CD4-positive, alpha-beta memory T cell (primary cell): Measurements from ENCODE around the gene PBX3. TPM values are rescaled to one million over a fixed set of nuclear protein-coding genes. Genes with fewer than 3 reads are reported as not detected.

Experiments
- CTCF ChIA-PET: fragments of 350-600 bp; sonication (Branson Sonifier 250); formaldehyde crosslinking; loops from one replicate; lab custom pipeline; 2021; ENCODE audit warnings: inconsistent platforms; ENCODE audit not compliant: partially characterized antibody; lab: Charles Lee
- POLR2A ChIA-PET: fragments of 350-600 bp; sonication (Branson Sonifier 250); formaldehyde crosslinking; loops from one replicate; lab custom pipeline; 2021; ENCODE audit not compliant: partially characterized antibody; lab: Charles Lee
- DNase-seq, 5 donors: peaks; one replicate each; pipeline versions ENCODE4 v3.0.0 to v3.0.0-alpha.2; 2020 to 2022; ENCODE audit warnings: mixed read lengths in 1 of 5
- H3K27ac ChIP-seq: one replicate; pipeline ENCODE4 v1.7.0; 2013; ENCODE audit warnings: low read depth, low read length
- H3K27me3 ChIP-seq: 2 replicates; pipeline ENCODE4 v1.7.0; 2013; ENCODE audit warnings: mild to moderate bottlenecking, low read length, moderate library complexity; ENCODE audit not compliant: insufficient read depth
- H3K36me3 ChIP-seq: 2 replicates; pipeline ENCODE4 v1.7.0; 2013; ENCODE audit warnings: mild to moderate bottlenecking, low read length, moderate library complexity; ENCODE audit not compliant: insufficient read depth
- H3K4me1 ChIP-seq: 2 replicates; pipeline ENCODE4 v1.7.0; 2013; ENCODE audit warnings: mild to moderate bottlenecking, low read length, moderate library complexity; ENCODE audit not compliant: insufficient read depth
- H3K4me3 ChIP-seq, 2 donors: one replicate each; pipeline ENCODE4 v1.7.0; 2013; ENCODE audit warnings: low read length in 2 of 2, mild to moderate bottlenecking in 1 of 2
- H3K9me3 ChIP-seq, 2 donors: one replicate each; pipeline ENCODE4 v1.7.0; 2013; ENCODE audit warnings: low read length in 2 of 2, control low read depth in 1 of 2; ENCODE audit not compliant: control insufficient read depth in 1 of 2
- H3K27ac Mint-ChIP-seq, 7 donors: one replicate each; pipeline ENCODE4 v1.8.0; 2020 to 2021; ENCODE audit warnings: mixed read lengths in 7 of 7, mild to moderate bottlenecking in 6 of 7, inconsistent platforms in 3 of 7, moderate library complexity in 3 of 7
- H3K27me3 Mint-ChIP-seq, 2 donors: one replicate each; pipeline ENCODE4 v1.8.0; 2020 to 2021; ENCODE audit warnings: mixed read lengths in 2 of 2
- H3K36me3 Mint-ChIP-seq, 2 donors: one replicate each; pipeline ENCODE4 v1.8.0; 2020 to 2021; ENCODE audit warnings: mixed read lengths in 2 of 2, inconsistent platforms in 1 of 2, mild to moderate bottlenecking in 1 of 2
- H3K4me1 Mint-ChIP-seq, 4 donors: one replicate each; pipeline ENCODE4 v1.8.0; 2020 to 2021; ENCODE audit warnings: mixed read lengths in 4 of 4, mild to moderate bottlenecking in 1 of 4
- H3K4me3 Mint-ChIP-seq, 8 donors: one replicate each; pipeline ENCODE4 v1.8.0; 2020 to 2021; ENCODE audit warnings: mixed read lengths in 8 of 8, mild to moderate bottlenecking in 7 of 8, moderate library complexity in 6 of 8, inconsistent platforms in 3 of 8
- H3K9me3 Mint-ChIP-seq, 8 donors: one replicate each; pipeline ENCODE4 v1.8.0; 2020 to 2021; ENCODE audit warnings: mixed read lengths in 8 of 8, mild to moderate bottlenecking in 5 of 8, inconsistent platforms in 3 of 8, moderate library complexity in 1 of 8
- intact Hi-C: fragments of 100-400 bp; cut with micrococcal nuclease; formaldehyde crosslinking; loops from one replicate; pipeline ENCODE4 v1.15.1; 2023
- polyA plus RNA-seq, 2 donors: library from polyadenylated mRNA; unstranded; fragments of 300-500 nt; fragmentation: Illumina TruSeq; gene quantifications; one replicate each; pipeline ENCODE4 v1.2.3, GENCODE V29; 2021
- total RNA-seq, 2 experiments: library from RNA; stranded (reverse); gene quantifications; one replicate each; pipeline ENCODE4 v1.2.3, GENCODE V29; 2021

The PBX3 gene
- total and polyA plus RNA-seq, 4 experiments from 2014 or later = 2.2 to 17.0 (median 10.4) TPM

DNA sequence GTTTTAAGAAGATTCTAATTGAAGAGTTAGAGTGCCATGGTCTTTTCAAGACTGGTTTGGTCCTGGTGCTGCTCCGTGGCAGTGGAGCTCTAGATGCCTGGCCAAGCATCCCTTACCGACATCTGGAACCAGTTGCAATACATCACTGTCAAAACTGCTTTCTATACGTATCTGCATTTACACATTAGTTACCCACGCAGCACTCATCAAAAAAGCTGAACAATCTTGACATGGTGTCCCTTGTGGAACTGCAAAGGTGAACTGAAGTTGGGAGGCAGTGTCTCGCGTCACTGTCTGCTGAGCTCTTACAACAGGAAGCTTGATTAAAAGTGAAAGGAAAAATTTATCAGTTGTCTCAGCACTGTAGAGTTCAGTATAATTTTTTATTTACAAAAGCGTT is 82.6 kb downstream of the PBX3 start:
- CTCF ChIA-PET = interaction anchor here (1.2 to 1.7 kb wide), 2 partner anchors 9 to 271 kb away, joined by 4 read pairs; no protein-coding TSS in a partner anchor
- Histone ChIP-seq H3K27ac (peak overlapping the region; percentile 40), H3K4me1 (peaks cover 28% of the 10 kb centered on the region)

DNA sequence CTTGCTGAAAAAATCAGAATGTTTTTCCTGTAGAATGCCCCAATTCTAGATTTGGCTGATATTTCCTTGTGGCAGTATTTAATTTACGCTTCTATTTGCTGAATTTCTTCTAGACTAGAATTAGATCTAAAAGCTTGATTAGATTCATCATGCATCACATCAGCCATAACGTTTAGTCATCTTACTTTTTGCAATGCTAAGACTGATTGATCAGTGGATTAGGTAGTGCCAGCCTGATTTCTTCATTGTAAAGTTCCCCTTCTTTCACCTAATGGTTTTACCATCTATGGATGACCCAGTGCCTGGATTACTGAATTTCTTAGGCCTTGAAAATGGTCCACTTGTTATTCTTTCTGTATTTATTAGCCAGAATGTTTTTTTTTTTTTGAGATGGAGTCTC is 83.9 kb downstream of the PBX3 start:
- H3K27ac Mint-ChIP-seq = peak overlapping the region; percentile 19 to 80 (median 67)
- CTCF ChIA-PET = no interaction called here
- Histone ChIP-seq H3K27me3 (no peaks in the 10 kb centered on the region), H3K4me1 (peaks cover 24% of the 10 kb centered on the region), H3K4me3 (no peak overlapping the region), H3K36me3 (no peaks in the 10 kb centered on the region), H3K9me3 (no peaks in the 10 kb centered on the region), H3K27ac (no peak overlapping the region)
- no peaks in the 10 kb centered on the region for H3K27me3 Mint-ChIP-seq
- H3K36me3 Mint-ChIP-seq = peaks cover 0 to 3% of the 10 kb centered on the region in 2 donors
- peaks cover 7 to 21% (median 14%) of the 10 kb centered on the region in 4 donors for H3K4me1 Mint-ChIP-seq
- POLR2A ChIA-PET = interaction anchor here (0.7 to 0.8 kb wide), 2 partner anchors 83 to 317 kb away, joined by 3 read pairs; no protein-coding TSS in a partner anchor
- no peaks in the 10 kb centered on the region for H3K9me3 Mint-ChIP-seq
- intact Hi-C loops = no loop called here
- peak overlapping the region in 7 of 8 donors; percentile 39 to 75 (median 68) for H3K4me3 Mint-ChIP-seq
- no peak for DNase-seq

More for the DNA sequence above, 82.6 kb downstream of the PBX3 start:
- Mint-ChIP-seq H3K4me1 (peaks cover 11 to 29% (median 19%) of the 10 kb centered on the region in 4 donors), H3K27me3 (no peaks in the 10 kb centered on the region), H3K36me3 (peaks cover 0 to 3% of the 10 kb centered on the region in 2 donors), H3K4me3 (peak overlapping the region; percentile 85 to 93 (median 90)), H3K27ac (peak overlapping the region; percentile 87 to 97 (median 93)), H3K9me3 (no peaks in the 10 kb centered on the region)
- Histone ChIP-seq H3K9me3 (no peaks in the 10 kb centered on the region), H3K4me3 (peak overlapping the region; percentile 52 to 61), H3K27me3 (no peaks in the 10 kb centered on the region), H3K36me3 (no peaks in the 10 kb centered on the region)
- POLR2A ChIA-PET = interaction anchor here (0.7 to 2.6 kb wide), 6 partner anchors 11 to 174 kb away, joined by 3 to 13 read pairs (median 6); partner anchors contain the start of gene MAPKAP1
- intact Hi-C loops = loop anchor here (1.0 to 5.0 kb wide), 2 partner anchors 82 to 122 kb away; partner anchors contain the start of genes MAPKAP1 and PBX3
- peak; percentile 58 to 78 (median 66) for DNase-seq

DNA sequence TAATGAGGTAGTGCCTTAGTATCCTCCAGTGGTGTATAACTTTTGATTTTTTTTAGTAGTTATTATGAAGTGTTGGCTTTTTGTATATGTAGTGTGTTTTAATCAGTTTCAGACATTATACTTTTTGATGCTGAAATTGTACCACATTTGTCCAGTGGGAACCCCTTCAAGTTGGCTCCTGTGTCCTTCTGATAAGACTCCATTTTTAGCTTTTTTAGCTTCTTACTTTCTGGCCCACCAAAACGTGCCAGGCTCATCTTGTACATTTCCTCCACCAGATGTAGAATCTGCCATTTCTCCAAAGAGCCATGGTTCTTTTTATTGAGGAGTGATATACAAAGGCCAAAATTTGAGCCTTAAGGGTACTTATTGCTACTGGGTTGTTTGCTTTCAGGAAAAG is 84.4 kb downstream of the PBX3 start:
- Histone ChIP-seq H3K36me3 (no peaks in the 10 kb centered on the region), H3K27ac (no peak overlapping the region), H3K4me1 (peaks cover 24% of the 10 kb centered on the region), H3K4me3 (no peak overlapping the region), H3K9me3 (no peaks in the 10 kb centered on the region), H3K27me3 (no peaks in the 10 kb centered on the region)
- Mint-ChIP-seq H3K4me3 (no peak overlapping the region), H3K27ac (peak overlapping the region in 4 of 7 donors; percentile 25 to 44 (median 28)), H3K4me1 (peaks cover 7 to 21% (median 14%) of the 10 kb centered on the region in 4 donors), H3K36me3 (peaks cover 0 to 3% of the 10 kb centered on the region in 2 donors), H3K27me3 (no peaks in the 10 kb centered on the region), H3K9me3 (no peaks in the 10 kb centered on the region)
- intact Hi-C loops = no loop called here
- POLR2A ChIA-PET = interaction anchor here (0.7 kb wide), 1 partner anchor 317 kb away, joined by 3 read pairs; no protein-coding TSS in a partner anchor
- DNase-seq = no peak
- CTCF ChIA-PET = no interaction called here

DNA sequence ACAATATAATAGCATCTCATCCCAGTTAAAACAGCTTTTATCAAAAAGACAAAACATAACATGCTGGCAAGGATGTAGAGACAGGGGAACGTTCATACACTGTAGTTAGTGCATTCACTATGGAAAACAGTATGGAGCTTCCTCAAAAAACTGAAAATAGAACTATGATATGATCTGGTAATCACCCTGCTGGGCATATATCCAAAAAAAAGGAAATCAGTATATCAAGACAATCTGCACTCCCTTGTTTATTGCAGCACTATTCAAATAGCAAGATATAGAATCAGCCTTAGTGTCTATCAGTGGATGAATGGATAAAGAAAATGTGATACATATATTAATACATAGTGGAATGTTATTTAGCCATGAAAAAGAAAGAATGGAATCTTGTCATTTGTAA is 88.5 kb downstream of the PBX3 start:
- Histone ChIP-seq H3K9me3 (no peaks in the 10 kb centered on the region), H3K4me1 (peaks cover 6% of the 10 kb centered on the region), H3K27me3 (no peaks in the 10 kb centered on the region), H3K4me3 (no peak overlapping the region), H3K36me3 (no peaks in the 10 kb centered on the region), H3K27ac (no peak overlapping the region)
- intact Hi-C loops = no loop called here
- Mint-ChIP-seq H3K27ac (no peak overlapping the region), H3K4me3 (no peak overlapping the region), H3K9me3 (no peaks in the 10 kb centered on the region), H3K36me3 (peaks cover 0 to 3% of the 10 kb centered on the region in 2 donors), H3K4me1 (peaks cover 4 to 7% (median 5%) of the 10 kb centered on the region in 4 donors), H3K27me3 (no peaks in the 10 kb centered on the region)
- POLR2A ChIA-PET = no interaction called here
- CTCF ChIA-PET = no interaction called here
- DNase-seq = no peak

DNA sequence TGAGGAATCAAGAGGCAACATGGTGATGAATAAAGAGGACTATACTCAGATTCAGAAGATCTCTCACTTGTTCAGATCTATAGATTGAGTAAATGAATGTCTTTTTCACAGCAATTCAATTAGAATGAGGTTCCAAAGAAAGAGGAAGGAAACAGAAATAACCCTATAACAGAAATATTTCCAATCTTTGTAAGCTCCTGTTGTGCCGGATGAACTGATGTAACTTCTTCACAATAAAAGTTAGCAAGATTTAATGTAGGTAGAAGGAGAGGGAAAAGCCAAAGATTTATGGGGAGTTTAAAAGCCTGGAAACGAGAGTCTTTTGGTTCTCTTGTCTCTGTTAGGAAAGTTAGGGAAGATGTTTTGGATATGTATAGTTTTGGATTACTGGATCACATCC is 92.1 kb downstream of the PBX3 start:
- intact Hi-C loops = no loop called here
- H3K4me3 Mint-ChIP-seq = no peak overlapping the region
- no peak overlapping the region for H3K27ac Mint-ChIP-seq
- no peaks in the 10 kb centered on the region for H3K36me3 Mint-ChIP-seq
- H3K4me1 ChIP-seq = peaks cover 3% of the 10 kb centered on the region
- H3K27me3 Mint-ChIP-seq = no peaks in the 10 kb centered on the region
- no peaks in the 10 kb centered on the region for H3K9me3 Mint-ChIP-seq
- no peaks in the 10 kb centered on the region for H3K27me3 ChIP-seq
- H3K4me1 Mint-ChIP-seq = peaks cover 0 to 14% (median 11%) of the 10 kb centered on the region in 4 donors
- ChIA-PET POLR2A (no interaction called here), CTCF (interaction anchor here (1.7 kb wide), 1 partner anchor 10 kb away, joined by 4 read pairs; no protein-coding TSS in a partner anchor)
- no peaks in the 10 kb centered on the region for H3K9me3 ChIP-seq
- H3K36me3 ChIP-seq = no peaks in the 10 kb centered on the region
- no peak overlapping the region for H3K27ac ChIP-seq
- H3K4me3 ChIP-seq = no peak overlapping the region
- no peak for DNase-seq

DNA sequence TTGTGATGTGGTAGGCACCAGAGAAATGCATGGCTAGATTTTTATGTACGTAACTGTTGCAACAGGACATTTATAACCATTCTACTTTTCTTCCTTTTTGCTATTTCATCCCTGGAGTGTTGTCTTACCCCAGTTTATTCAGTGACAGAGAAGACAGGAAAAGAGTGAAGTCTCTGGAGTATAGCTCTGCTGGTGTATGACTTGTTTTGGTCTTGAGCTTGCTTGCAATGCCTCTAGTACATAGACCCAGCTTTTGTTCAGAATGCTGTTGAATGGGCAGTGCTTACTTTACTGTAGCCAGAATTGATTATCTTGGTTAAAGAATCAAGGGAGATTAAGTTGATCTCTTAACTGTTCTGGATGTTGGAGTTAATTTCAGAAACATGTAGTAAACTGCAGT is 94.3 kb downstream of the PBX3 start:
- peaks cover 0 to 14% (median 11%) of the 10 kb centered on the region in 4 donors for H3K4me1 Mint-ChIP-seq
- no peaks in the 10 kb centered on the region for H3K27me3 Mint-ChIP-seq
- DNase-seq = no peak
- Histone ChIP-seq H3K4me3 (no peak overlapping the region), H3K27me3 (no peaks in the 10 kb centered on the region), H3K36me3 (no peaks in the 10 kb centered on the region), H3K4me1 (peaks cover 3% of the 10 kb centered on the region), H3K27ac (no peak overlapping the region), H3K9me3 (no peaks in the 10 kb centered on the region)
- no peaks in the 10 kb centered on the region for H3K9me3 Mint-ChIP-seq
- intact Hi-C loops = no loop called here
- ChIA-PET CTCF (no interaction called here), POLR2A (no interaction called here)
- no peak overlapping the region for H3K27ac Mint-ChIP-seq
- no peaks in the 10 kb centered on the region for H3K36me3 Mint-ChIP-seq
- H3K4me3 Mint-ChIP-seq = no peak overlapping the region

DNA sequence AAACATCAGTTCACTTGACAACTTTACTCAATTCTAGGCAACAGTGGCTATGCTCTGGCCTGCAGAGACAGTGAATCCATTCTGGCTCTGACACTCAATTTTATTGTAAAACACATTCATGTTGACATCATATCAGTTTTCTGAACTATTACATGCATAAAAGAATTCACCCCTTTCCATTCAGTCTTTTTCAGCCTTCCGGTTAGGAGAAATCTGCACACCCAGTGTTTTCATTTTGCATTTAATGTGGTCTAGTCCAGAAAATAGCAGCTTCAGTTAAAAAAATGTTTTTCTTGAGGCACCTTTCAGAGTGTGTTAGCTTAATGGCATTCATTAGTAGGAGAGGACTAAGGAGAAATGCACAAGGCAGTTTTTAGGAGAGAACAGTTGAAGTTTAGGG is 95.1 kb downstream of the PBX3 start:
- no peaks in the 10 kb centered on the region for H3K36me3 ChIP-seq
- H3K9me3 ChIP-seq = no peaks in the 10 kb centered on the region
- Mint-ChIP-seq H3K4me3 (no peak overlapping the region), H3K4me1 (peaks cover 0 to 14% (median 11%) of the 10 kb centered on the region in 4 donors), H3K36me3 (no peaks in the 10 kb centered on the region), H3K9me3 (peaks cover 0 to 2% (median 0%) of the 10 kb centered on the region in 8 donors), H3K27ac (no peak overlapping the region), H3K27me3 (no peaks in the 10 kb centered on the region)
- H3K27ac ChIP-seq = no peak overlapping the region
- DNase-seq = no peak
- intact Hi-C loops = no loop called here
- POLR2A ChIA-PET = no interaction called here
- peaks cover 3% of the 10 kb centered on the region for H3K4me1 ChIP-seq
- no peaks in the 10 kb centered on the region for H3K27me3 ChIP-seq
- CTCF ChIA-PET = no interaction called here
- H3K4me3 ChIP-seq = no peak overlapping the region
